Measurements from ENCODE around the gene CCDC77. TPM values are rescaled to one million over a fixed set of nuclear protein-coding genes. Genes with fewer than 3 reads are reported as not detected.
A peak's percentile ranks its signal among the peaks of the same experiment; 100 is the strongest.
"Not testable (repeated sequence)": the region's sequence is repeated elsewhere in the genome, so short reads cannot be mapped to it uniquely, and the experiment has no call there.

The CCDC77 gene
- 23.3 and 24.6 TPM in 2 replicates for total RNA-seq (2014; rRNA removed; shearing (Covaris generic))

DNA sequence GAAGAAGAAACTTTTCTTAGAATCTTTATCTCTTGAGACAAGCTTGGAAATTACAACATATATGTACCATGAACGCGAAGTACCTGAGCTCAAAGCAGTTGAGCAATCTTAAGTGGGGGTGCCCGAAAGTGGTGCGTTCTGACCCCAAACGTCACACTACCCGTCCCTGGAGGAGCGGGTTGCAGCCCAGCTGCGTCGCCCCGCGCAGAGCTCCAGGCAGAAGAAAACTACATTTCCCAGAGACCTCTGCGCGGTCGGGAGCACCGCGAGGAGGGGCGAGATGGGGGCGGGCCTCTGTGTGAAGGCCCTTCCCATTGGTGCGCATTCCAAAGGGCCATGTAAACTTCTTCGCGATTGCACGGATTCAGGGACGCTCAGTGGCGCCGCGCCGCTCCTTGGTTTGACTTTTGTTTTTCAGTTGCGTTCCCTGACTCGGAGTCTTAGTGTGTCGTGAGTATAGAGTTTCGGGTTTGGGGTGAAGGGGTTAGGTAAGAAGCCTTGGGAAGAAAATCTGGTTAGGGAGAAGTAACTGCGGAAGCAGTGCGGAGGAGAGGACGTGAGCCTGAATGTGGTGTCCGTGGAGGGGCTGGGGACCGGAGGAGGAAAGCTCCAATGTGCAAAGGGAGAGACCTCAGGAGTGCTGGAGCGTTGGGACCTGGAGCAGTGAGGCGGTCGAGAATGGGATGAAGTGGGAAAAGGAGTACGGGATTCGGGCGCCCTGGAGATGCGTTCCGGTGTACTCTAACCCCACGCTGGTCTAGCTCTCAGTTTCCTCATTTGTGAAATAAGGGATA is at the start of gene CCDC77:
TSS of gene CCDC77 (plus strand) at position 410 of the 794 bp plus-strand sequence. CDS start 7,740 bp downstream, outside the sequence.
- DNase-seq (ENCODE audit: low read depth): peak; percentile 88

- peak; percentile 48 for DNase-seq (ENCODE audit: low read depth)
These were observed 45.0 kb upstream of the CCDC77 start for GRCh38 chr12:356276-356988.

DNA sequence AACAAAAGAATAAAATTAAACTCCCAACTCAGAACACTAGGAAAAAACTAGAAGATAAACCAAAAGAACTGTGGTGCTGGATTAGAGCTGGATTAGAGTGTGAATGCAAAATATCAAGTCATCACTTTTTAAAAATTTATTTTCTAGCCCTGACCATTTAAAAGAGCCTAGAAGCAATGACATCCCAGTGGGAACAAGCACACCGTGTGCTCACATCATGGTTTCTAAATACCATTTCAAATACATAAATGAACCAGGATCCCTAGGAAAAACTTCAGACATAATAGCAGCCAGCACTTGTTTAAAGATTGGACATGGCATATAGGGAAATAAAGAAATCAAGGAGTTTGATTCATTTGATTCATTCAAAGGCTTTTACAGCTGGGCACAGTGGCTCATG is 42.4 kb upstream of the CCDC77 start:
- no peak for DNase-seq (ENCODE audit: low read depth)

GRCh38 chr12:366820-367219 is 34.6 kb upstream of the CCDC77 start:
- no peak for DNase-seq (ENCODE audit: low read depth)

- no peak for DNase-seq (ENCODE audit: low read depth)
These were observed 33.5 kb upstream of the CCDC77 start for GRCh38 chr12:367972-368371.

GRCh38 chr12:370739-371485 is 30.5 kb upstream of the CCDC77 start:
- DNase-seq (ENCODE audit: low read depth): not testable (repeated sequence)

DNA sequence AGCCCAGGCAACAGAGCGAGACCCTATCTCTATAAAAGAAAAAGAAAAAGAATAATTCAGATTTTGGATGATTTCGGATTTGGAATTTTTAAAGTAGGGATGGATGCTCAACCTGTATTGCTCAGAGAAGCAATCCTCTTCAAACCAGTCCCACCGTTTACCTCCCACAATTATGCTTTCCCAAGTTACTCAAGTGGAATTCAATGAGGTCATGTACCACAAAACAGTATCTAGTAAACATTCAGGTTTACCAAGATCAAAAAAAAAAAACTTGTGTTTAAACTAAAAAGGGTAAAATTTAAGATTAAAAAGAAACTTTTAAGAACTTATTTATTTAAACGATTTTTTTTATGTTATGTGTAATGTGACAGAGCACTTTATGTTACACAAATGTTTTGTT is 14.8 kb upstream of the CCDC77 start:
- DNase-seq (ENCODE audit: low read depth): peak; percentile 7

DNA sequence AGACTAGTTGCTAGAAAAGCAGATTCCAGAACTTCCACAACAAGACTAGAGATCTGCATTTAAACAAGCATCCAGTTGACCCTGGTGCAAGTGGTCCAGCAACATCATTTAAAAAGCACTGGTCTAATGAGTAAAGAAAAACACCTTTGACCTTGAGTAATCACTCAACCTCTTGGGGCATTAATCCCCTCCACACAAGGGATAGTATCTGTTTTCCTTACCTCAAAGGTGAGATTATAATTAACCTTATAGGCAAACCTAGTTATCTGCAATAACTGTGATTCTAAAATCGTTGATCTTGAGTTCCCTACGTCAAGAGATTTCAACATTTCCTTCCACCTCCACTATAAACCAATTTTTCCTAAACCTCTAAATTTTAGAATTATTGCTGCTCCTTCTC is 13.4 kb upstream of the CCDC77 start:
- no peak for DNase-seq (ENCODE audit: low read depth)

- DNase-seq (ENCODE audit: low read depth): peak; percentile 5
These were observed 12.8 kb upstream of the CCDC77 start for GRCh38 chr12:388541-389141.

DNA sequence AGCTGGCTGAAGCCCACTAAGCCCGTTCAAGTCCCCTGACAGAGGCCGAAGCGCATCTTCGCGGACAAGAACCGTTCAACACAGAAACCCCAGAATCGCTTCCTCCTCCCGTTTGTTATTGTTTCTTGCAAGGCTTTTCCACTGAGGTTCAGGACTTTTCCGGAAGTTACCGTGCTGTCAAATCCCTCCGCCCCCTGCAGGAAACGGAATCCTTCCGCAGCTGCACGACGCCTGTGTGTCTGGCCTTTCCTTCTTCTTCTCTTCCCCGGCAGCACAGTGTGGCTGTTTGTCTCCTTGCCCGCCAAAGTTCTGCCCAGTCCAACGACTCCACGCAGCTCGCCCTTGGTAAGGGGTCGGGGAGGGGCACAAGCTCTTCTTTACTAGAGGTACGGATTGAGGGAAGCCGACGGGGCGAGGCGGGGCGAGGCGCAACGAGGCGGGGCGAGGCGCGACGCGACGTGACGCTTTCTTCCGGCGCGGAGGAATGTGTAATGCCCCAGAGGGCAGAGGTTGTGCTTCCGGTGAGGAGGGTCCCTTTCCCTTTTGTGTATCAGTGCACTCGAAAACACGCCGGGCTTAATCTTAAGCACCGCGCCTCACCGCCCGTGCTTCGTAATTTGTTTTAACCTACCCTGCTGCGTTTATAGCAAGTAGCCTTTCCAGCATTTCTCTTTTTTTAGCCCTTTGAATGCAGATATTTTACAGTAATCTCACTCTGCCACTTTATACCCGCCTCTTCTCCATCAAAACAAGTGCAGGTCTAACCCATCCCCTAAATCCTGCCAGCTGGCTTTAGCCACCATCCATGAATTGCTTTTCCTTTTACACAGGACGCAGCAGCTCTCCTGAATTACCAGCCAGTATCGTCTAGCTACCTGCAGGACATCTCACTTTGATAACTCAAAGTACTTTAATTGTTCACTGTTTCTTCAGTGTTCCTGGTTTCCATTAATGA is 12.0 kb upstream of the CCDC77 start, which contains the start of gene KDM5A:
TSS of gene KDM5A (minus strand) at position 179 of the 955 bp plus-strand sequence. CDS start 229 bp downstream, outside the sequence.
- peak; percentile 92 for DNase-seq (ENCODE audit: low read depth)

- no peak for DNase-seq (ENCODE audit: low read depth)
These were observed 616 bp upstream of the CCDC77 start for GRCh38 chr12:400828-401227.

DNA sequence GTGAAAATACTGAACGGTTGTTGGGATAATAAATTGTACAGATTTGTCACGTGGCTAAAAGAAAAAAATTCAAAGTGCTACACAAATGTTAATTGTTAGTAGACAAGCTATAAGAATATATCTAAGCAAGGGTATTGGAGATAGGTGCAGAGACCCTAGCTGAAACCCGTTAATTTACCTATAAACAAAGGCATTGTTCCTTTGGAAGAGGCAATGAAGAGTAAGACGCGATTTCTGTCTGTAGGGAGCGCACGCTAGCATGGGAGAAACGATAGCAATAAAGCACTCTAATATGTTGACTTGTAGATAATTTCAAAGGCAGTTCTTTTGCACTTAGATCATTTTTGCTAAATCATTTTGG is 565 bp downstream of the CCDC77 start:
- peak; percentile 27 for DNase-seq (ENCODE audit: low read depth)

- no peak for DNase-seq (ENCODE audit: low read depth)
These were observed 13.4 kb downstream of the CCDC77 start for GRCh38 chr12:414859-415258.

GRCh38 chr12:418432-418831 is 17.0 kb downstream of the CCDC77 start:
- DNase-seq (ENCODE audit: low read depth): no peak

GRCh38 chr12:422526-422925 is 21.1 kb downstream of the CCDC77 start:
- DNase-seq (ENCODE audit: low read depth): no peak

DNA sequence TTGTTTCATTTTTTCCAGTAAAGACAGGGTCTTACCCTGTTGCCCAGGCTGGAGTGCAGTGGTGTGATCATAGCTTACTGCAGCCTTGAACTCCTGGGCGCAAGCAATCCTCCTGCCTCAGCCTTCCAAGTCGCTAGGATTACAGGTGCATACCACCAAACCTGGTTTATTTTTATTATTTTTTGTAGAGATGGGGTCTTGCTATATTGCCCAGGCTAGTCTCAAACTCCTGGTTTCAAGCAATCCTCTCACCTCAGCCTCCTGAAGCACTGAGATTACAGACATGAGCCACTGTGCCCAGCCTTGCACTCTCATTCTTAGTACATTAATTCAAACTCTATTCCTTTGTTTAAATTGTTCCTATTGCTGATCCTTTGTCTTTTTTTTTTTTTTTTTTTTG is 34.3 kb downstream of the CCDC77 start:
- DNase-seq (ENCODE audit: low read depth): not testable (repeated sequence)

GRCh38 chr12:442235-442884 is 40.9 kb downstream of the CCDC77 start:
- DNase-seq (ENCODE audit: low read depth): peak; percentile 22

GRCh38 chr12:447141-447540 is 45.7 kb downstream of the CCDC77 start:
- DNase-seq (ENCODE audit: low read depth): no peak

DNA sequence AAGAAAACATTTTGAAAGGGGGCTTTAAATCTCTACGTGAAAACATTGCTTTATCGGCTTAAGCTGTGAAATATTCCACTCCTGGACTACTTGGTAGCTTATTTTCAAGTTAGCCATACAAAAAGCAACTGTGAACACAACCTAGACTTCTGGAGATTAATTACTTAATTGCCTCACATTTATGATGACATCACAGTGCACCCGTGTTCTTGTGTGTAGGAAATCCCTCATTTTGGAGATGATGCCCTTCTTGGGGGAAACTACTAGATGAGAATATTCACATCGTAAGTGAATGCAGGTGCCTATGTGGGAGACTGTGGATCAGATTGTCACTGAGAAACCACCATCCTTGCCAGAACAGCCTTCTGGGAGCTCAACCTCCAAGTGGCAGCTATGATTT is 47.8 kb downstream of the CCDC77 start:
- DNase-seq (ENCODE audit: low read depth): no peak

DNA sequence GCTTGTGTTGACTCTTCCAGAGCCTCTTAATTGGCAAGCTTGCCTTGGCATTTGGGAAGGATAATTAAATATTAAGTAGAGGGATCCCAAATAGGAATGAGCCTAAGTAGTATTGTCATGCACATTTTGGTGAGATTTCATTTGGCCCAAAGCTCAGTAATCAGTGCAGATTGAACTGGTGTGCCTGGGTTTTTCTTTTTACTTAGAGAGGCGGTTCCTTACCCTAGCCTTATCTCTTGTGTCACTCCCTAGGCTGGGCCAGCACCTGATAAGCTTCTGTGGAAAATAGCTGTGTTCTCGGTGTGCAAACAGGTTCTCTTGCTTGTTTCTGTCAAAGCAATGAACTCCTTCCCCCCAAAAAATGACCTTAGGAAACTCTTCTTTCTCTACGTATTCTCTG is 49.0 kb downstream of the CCDC77 start:
- no peak for DNase-seq (ENCODE audit: low read depth)
